Measurements from ENCODE around the gene POLA2. TPM values are rescaled to one million over a fixed set of nuclear protein-coding genes. Genes with fewer than 3 reads are reported as not detected.
"Not testable (repeated sequence)": the region's sequence is repeated elsewhere in the genome, so short reads cannot be mapped to it uniquely, and the experiment has no call there.

The POLA2 gene
- total RNA-seq, 1 donor, result 12.2 TPM

DNA sequence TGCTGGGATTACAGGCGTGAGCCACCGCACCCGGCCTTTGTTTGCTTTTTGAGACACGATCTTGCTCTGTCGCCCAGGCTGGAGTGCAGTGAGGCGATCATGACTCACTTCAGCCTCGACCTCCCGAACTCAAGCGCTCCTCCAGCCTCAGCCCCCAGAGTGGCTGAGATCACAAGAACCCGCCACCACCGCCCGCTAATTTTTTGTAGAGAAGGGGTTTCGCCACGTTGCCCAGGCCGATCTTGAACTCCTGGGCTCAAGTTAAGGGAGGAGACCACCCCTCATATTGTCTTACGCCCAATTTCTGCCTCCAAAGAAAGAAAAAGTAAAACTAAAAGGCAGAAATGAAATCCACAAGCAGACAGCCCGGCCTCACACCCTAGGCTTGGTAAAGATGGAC lies 1.5 kb upstream of the POLA2 start:
- H3K4me1 ChIP-seq (ENCODE audit: insufficient read depth, low read length), result peaks cover 23% of the 10 kb centered on the region
- H3K9me3 ChIP-seq (ENCODE audit: low read depth, low read length), result no peaks in the 10 kb centered on the region
- H3K4me3 ChIP-seq (ENCODE audit: low read length), result no peak overlapping the region
- H3K27me3 ChIP-seq (ENCODE audit: insufficient read depth, low read length), result no peaks in the 10 kb centered on the region

DNA sequence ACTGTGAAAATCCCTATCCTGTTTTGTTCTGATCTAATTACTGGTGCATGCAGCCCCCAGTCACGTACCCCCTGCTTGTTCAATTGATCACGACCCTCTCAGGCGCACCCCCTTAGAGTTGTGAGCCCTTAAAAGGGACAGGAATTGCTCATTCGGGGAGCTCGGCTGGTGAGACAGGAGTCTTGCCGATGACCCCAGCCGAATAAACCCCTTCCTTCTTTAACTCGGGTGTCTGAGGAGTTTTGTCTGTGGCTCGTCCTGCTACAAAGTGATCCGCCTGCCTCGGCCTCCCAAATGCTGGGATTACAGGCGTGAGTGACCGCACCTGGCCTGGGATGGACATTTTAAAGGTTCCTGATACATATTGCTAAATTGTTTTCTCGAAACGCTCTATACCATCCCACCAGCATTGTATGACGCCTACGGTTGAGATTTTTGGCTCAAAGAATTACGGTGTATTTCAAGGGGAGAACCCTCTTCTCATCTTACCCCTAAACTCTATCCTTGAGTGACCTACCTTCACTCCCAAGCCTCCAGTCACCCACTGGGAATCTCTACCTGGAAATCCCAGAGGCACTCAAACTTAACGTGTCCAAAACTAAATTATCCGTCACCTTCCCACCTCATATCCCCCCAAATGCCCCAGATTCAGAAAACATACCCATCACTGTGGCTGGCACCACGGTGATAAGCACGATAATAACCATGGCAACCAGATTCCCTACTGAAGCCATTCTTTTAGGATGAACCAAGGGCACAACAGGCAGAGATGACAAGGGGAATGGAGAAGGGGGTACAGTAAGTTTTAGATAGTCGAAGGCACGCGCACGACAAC lies 789 bp upstream of the POLA2 start:
- Histone ChIP-seq H3K4me3 (ENCODE audit: low read length) (peak overlapping the region; percentile 70), H3K27me3 (ENCODE audit: insufficient read depth, low read length) (no peaks in the 10 kb centered on the region), H3K9me3 (ENCODE audit: low read depth, low read length) (no peaks in the 10 kb centered on the region), H3K4me1 (ENCODE audit: insufficient read depth, low read length) (peaks cover 23% of the 10 kb centered on the region)

DNA sequence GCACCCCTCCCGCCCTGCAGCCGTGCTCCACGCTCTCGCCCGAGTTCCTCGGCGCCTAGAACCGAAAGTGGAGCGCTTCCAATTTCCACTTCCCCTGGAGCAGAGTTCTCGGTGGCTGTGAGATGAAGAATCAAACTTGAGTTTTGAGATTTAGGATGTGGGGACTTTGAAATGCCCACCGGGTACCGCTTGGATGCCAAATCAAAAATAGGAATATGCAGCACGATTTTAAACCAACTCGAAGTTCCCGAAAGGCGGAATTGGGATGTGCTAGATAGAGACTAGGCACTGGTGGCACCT lies 569 bp downstream of the POLA2 start:
- H3K9me3 ChIP-seq (ENCODE audit: low read depth, low read length), result no peaks in the 10 kb centered on the region
- H3K4me3 ChIP-seq (ENCODE audit: low read length), result peak overlapping the region; percentile 70
- H3K27me3 ChIP-seq (ENCODE audit: insufficient read depth, low read length), result no peaks in the 10 kb centered on the region
- H3K4me1 ChIP-seq (ENCODE audit: insufficient read depth, low read length), result peaks cover 23% of the 10 kb centered on the region

DNA sequence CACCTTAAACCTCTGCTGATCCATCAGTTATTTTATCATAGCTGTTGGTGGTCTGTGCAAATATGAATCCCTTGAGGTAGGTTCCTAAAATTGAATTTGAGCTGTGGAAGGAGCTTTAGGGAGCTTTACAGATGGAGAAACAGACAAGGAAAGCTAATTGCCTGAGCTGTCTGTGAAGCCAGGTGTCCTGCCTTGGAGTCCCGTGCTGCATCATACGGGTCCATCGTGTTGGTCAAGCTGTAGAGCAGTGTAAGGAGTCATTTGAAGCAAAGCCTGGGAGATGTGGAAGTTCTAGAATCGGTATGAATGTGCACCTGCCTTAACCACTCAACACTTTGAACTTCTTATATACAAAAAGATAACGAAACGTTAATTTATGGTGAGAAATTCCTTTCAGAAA lies 1.0 kb downstream of the POLA2 start:
- Histone ChIP-seq H3K27me3 (ENCODE audit: insufficient read depth, low read length) (no peaks in the 10 kb centered on the region), H3K9me3 (ENCODE audit: low read depth, low read length) (no peaks in the 10 kb centered on the region), H3K4me1 (ENCODE audit: insufficient read depth, low read length) (peaks cover 23% of the 10 kb centered on the region), H3K4me3 (ENCODE audit: low read length) (peak overlapping the region; percentile 70)

DNA sequence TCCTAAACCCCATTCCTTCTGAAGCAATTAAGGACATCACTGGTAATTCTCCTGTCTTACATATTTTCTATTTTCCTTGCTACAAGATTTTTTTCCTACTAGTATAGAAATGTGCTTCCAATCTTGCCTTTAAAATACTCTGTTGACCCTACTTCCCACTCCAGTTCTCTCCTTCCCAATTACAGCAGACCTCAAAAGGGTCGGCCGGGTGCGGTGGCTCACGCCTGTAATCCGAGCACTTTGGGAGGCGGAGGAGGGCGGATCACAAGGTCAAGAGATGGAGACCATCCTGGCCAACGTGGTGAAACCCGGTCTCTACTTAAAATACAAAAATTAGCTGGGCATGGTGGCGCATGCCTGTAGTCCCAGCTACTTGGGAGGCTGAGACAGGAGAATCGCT lies 3.0 kb downstream of the POLA2 start:
- peaks cover 23% of the 10 kb centered on the region for H3K4me1 ChIP-seq (ENCODE audit: insufficient read depth, low read length)
- H3K4me3 ChIP-seq (ENCODE audit: low read length); H3K9me3 ChIP-seq (ENCODE audit: low read depth, low read length); H3K27me3 ChIP-seq (ENCODE audit: insufficient read depth, low read length): not testable (repeated sequence)

DNA sequence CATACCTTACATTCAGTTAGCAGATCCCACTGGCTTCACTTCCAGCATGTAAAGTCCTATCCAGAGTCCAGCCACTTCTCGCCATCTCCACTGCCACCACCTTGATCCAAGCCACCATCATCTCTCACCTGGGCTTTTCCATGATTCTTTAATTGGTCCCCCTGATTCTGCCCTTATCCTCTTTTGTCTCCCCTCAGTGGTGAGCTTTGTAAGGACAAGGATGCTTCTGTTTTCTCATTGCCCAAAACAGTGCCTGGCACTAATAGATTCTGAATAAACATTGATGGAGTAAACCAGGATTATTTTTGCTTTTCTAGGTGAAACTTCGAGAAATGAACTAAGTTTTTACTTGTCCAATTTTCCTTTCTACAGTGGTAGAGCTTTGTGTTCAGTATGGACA lies 4.4 kb downstream of the POLA2 start:
- H3K27me3 ChIP-seq (ENCODE audit: insufficient read depth, low read length), result no peaks in the 10 kb centered on the region
- H3K4me3 ChIP-seq (ENCODE audit: low read length), result no peak overlapping the region

DNA sequence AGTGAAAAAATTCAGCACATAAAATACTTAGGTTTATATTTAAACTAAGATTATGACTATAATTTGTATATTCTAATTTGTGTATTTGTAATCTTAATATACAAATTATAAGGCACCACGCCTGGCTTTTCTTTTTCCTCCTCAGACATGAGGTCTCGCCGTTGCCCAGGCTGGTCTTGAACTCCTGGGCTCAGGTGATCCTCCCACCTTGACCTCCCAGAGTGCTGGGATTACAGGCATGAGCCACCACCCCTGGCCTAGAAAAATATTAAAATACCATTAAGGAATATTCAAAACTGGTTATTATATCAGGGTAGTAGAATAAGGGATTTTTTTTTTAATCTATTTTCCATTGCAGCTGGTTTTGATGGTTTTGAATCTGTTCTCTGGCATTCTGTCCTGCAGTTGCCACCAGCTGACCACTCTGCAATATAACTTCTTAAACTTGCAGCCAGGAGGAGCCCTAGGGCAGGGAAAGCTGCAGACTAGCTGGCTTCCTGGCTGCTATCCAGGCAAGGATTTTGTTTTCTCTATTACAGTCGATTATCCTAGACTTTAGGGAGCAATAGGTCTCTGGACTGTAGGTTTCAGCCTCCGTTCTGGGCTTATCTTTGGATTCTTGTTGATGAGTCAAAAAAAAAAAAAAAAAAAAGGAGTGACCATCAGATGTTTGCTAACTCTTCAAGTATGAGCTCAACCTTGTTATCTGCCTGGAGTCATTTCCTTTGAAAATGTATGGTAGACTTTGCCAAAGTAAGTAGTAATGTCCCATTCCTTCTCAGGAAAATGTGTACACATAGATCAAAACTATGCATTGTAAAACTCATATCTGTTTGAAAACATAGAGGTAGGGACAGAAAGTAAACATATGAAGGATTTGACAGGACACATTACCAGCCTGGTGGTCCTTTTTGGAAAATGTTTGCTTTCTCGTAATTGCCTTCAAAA lies 13.2 kb downstream of the POLA2 start:
- Histone ChIP-seq H3K9me3 (ENCODE audit: low read depth, low read length) (no peaks in the 10 kb centered on the region), H3K27me3 (ENCODE audit: insufficient read depth, low read length) (no peaks in the 10 kb centered on the region), H3K4me3 (ENCODE audit: low read length) (no peak overlapping the region), H3K4me1 (ENCODE audit: insufficient read depth, low read length) (peaks cover 6% of the 10 kb centered on the region)

More for the DNA sequence above, 4.4 kb downstream of the POLA2 start:
- Histone ChIP-seq H3K9me3 (ENCODE audit: low read depth, low read length) (no peaks in the 10 kb centered on the region), H3K4me1 (ENCODE audit: insufficient read depth, low read length) (peaks cover 16% of the 10 kb centered on the region)

DNA sequence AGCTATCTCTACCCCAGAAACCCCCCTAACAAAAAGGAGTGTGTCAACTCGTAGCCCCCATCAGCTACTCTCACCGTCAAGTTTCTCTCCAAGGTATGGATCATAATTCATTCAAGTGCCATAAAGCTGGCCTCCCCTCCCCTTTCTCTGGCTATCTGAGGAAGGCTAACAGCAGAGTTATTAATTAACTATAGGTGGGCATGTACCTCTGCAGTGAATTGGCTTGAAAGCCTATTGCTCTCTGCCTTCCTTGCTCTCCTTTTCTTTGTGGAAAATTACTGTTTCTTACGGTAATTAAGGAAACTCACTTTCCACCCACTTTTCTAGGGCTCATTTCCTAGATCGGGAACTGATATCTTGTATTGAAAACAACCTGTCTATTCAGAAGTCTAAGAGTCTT lies 14.1 kb downstream of the POLA2 start:
- Histone ChIP-seq H3K4me3 (ENCODE audit: low read length) (no peak overlapping the region), H3K4me1 (ENCODE audit: insufficient read depth, low read length) (peaks cover 15% of the 10 kb centered on the region), H3K27me3 (ENCODE audit: insufficient read depth, low read length) (no peaks in the 10 kb centered on the region), H3K9me3 (ENCODE audit: low read depth, low read length) (no peaks in the 10 kb centered on the region)

DNA sequence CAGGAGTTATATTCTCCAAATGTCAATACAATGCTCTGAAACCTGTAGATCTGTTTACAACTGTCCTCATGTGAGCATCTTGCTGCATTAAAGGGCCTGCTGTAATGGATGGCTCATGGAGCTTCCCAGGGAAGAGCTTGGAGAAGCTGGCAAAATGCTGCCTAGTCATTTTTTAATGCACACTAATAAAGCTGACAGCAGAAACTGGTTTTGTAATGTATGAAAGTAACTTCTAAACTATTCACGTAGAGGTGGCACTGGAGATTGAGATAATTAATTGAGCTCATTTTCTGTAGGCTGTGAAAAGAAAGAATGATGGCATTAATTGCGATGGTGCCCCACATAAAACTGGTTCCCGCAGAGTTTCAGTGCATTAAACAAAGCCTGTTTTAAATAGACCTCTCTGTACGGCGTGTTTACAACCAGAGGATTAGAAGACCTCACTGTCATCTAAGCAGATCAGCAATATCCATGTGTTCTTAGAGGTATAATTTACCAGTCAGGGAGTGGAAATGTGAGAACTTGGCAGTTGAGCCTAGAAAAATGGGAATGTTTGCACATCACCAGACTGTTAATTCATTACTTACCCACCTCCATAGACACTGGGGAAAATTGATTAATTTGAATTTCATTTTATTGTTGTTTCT lies 16.0 kb downstream of the POLA2 start:
- Histone ChIP-seq H3K4me1 (ENCODE audit: insufficient read depth, low read length) (peaks cover 16% of the 10 kb centered on the region), H3K27me3 (ENCODE audit: insufficient read depth, low read length) (no peaks in the 10 kb centered on the region), H3K9me3 (ENCODE audit: low read depth, low read length) (no peaks in the 10 kb centered on the region), H3K4me3 (ENCODE audit: low read length) (no peak overlapping the region)

DNA sequence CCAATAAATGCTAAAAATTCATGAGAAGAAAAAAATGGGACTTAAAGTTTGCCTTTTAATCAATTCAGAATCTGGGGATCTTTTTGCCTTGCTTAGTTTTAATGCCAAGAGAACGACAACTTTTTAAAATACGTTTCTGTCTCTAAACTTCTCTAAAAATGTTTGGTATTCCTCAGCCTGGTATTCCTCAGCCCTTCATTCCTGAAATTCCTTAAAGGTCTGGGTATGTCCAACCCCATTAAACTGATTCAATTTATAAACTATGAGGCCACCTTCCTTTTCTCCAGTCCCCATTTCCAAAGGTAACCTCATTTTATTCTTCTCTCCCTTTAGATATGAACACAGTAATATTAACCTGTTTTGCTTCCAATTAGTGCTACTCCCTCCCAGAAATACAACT lies 16.6 kb downstream of the POLA2 start:
- Histone ChIP-seq H3K4me3 (ENCODE audit: low read length) (no peak overlapping the region), H3K4me1 (ENCODE audit: insufficient read depth, low read length) (peaks cover 22% of the 10 kb centered on the region), H3K9me3 (ENCODE audit: low read depth, low read length) (no peaks in the 10 kb centered on the region), H3K27me3 (ENCODE audit: insufficient read depth, low read length) (no peaks in the 10 kb centered on the region)

DNA sequence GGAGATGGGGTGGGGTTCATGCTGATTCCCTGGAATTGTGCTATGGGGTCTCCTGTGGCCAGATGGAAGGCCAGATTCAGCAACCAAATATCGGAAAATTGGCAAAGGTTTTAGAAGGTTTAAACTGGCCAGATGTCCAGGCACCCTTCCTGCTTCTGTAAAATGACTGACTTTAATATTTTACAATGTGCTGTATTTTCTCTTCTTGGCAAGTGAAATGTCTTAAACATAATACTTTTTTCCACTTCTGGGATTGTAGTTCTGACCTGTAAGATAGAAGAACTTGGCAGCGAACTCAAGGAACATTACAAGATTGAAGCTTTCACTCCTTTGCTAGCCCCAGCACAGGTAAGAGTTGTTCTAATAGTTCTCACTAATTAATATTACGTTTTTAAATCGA lies 17.5 kb downstream of the POLA2 start:
- Histone ChIP-seq H3K27me3 (ENCODE audit: insufficient read depth, low read length) (no peaks in the 10 kb centered on the region), H3K9me3 (ENCODE audit: low read depth, low read length) (no peaks in the 10 kb centered on the region), H3K4me3 (ENCODE audit: low read length) (no peak overlapping the region), H3K4me1 (ENCODE audit: insufficient read depth, low read length) (peaks cover 25% of the 10 kb centered on the region)

DNA sequence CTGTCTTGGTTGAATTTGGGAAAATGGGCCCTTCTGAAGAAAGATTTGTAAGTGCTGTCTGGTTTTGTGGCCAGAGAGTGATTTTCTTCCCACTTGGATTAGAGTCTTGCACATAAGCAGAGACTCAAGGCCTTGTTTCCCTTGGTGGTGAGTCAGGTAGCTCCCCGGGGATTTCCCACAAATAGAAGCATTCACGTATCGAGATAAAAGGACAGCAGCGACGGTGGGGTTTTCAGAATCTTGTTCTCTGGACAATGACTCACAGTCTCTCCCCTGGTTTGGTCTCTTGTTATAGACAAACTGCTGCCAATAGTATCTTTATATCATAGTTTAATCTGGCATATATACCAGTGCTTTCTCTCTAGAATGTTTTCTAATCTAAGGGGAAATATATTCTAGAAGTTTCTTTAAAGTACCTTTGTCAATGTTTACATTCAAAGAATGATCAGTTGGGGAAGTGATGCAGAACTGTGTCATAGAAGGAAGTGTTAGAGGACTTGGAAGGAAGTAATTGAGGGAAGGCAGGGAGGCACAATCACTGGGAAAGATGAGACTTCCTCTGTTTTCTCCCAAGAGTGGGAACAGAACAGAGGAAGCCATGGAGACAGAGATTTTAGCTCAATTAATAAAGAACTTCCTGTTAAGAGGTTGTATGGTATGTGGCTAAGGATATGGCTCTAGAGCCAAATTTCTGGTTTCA lies 18.1 kb downstream of the POLA2 start:
- no peaks in the 10 kb centered on the region for H3K9me3 ChIP-seq (ENCODE audit: low read depth, low read length)
- H3K4me3 ChIP-seq (ENCODE audit: low read length), result no peak overlapping the region
- peaks cover 25% of the 10 kb centered on the region for H3K4me1 ChIP-seq (ENCODE audit: insufficient read depth, low read length)
- no peaks in the 10 kb centered on the region for H3K27me3 ChIP-seq (ENCODE audit: insufficient read depth, low read length)

DNA sequence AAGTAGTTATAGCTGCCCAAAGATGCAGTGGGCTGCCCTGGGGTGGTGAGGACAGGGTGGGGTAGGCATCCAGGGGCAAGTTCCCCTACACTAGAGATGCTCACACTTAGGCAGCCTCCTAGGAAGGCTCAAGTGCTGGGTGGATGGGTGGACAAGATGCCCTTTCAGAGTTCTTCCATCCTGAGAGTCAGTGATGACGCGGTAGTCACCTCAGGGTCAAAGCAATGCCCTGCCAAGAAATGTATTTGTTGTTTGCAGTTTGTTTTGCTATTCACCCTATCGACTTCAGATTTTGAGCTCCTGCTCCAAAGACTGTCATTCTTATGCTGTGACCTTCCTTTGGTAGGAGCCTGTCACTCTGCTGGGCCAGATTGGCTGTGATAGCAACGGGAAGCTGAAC lies 18.9 kb downstream of the POLA2 start:
- no peaks in the 10 kb centered on the region for H3K9me3 ChIP-seq (ENCODE audit: low read depth, low read length)
- no peaks in the 10 kb centered on the region for H3K27me3 ChIP-seq (ENCODE audit: insufficient read depth, low read length)
- H3K4me3 ChIP-seq (ENCODE audit: low read length), result no peak overlapping the region
- peaks cover 25% of the 10 kb centered on the region for H3K4me1 ChIP-seq (ENCODE audit: insufficient read depth, low read length)

DNA sequence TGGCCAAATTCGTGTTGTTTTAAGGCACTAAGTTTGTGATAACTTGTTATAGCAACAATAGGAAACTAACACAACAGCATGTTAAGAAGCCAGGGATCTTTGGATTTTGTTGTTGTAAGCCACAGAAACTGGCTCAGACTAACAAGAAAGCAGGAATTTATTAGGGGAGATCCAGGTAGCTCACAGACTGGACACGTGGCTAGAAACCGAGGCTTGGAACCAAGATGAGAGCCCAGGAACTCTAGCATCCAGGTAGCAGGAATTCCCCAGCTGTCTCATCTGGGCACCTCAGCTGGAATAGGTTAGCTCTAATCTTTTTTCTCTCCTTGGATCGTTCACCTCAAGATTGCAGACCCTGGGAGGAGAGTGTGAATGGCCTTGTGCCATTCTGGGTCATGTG lies 24.9 kb downstream of the POLA2 start:
- peaks cover 35% of the 10 kb centered on the region for H3K4me1 ChIP-seq (ENCODE audit: insufficient read depth, low read length)
- H3K27me3 ChIP-seq (ENCODE audit: insufficient read depth, low read length), result no peaks in the 10 kb centered on the region
- H3K4me3 ChIP-seq (ENCODE audit: low read length), result no peak overlapping the region
- no peaks in the 10 kb centered on the region for H3K9me3 ChIP-seq (ENCODE audit: low read depth, low read length)

DNA sequence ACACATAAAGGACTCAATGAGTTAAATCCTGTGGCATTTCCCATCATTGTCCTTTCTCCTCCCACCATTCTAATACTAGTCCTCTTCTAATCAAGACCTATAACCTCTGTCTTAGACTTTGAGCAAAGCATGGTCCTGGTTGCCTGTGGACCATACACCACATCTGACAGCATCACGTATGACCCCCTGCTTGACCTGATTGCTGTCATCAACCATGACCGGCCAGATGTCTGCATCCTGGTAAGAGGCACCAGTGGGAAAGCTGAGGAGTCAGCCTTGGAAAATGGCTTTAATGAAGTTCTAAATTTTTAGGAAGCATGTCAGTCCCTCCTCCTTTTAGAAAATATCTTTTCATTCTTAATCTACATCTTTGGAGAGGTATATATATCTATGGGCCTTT lies 25.8 kb downstream of the POLA2 start:
- H3K27me3 ChIP-seq (ENCODE audit: insufficient read depth, low read length), result no peaks in the 10 kb centered on the region
- peaks cover 44% of the 10 kb centered on the region for H3K4me1 ChIP-seq (ENCODE audit: insufficient read depth, low read length)
- no peaks in the 10 kb centered on the region for H3K9me3 ChIP-seq (ENCODE audit: low read depth, low read length)
- no peak overlapping the region for H3K4me3 ChIP-seq (ENCODE audit: low read length)

All from mononuclear cell (primary cell).